GM21515 (cell line): Measurements from ENCODE around the gene MCTP2.
"Not testable (repeated sequence)": the region's sequence is repeated elsewhere in the genome, so short reads cannot be mapped to it uniquely, and the experiment has no call there.

Source experiments
- ATAC-seq: cut with Tn5 transposase; IDR thresholded peaks from one replicate; pipeline ENCODE4 v1.9.1; 2021; ENCODE audit not compliant: unreplicated experiment

Gene MCTP2

DNA sequence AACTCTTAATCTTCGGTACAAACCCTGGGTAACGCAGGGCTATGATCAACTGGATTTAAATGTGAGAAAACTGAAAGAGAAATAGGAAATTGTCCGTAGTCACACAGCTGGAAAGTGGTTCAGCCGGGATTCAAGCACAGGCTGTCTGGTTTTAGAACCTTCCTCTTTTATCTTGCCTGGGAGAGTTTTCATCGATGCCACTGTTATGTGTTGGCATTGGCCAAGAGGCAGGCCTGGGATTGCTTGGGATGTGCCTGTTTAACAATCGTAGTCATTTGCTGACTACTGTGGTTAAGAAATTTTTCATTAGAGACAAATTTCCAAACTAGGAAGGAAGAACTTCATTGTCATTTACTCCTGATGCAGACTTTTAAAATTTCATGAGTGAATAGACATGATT is 4.3 kb downstream of the MCTP2 start:
- ATAC-seq: no peak

DNA sequence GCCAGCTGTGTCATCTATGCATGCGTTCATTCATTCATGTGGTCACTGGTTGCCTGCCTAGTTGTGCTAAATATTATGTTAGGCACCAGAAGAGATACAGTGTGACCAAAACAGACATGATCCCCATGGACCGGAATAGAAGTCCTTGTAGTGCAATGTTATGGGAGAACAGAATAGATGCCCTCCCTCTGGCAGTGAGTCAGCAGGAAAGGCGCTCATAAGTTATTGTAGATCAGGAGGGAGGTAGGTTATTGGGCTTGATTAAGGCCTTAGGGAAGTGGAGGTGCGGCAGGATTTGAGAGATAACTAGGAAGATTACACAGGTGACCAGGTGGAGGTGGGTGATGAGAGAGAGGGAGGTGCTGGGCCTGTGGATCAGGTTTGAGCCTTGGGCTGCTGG is 5.2 kb downstream of the MCTP2 start:
- ATAC-seq: no peak

DNA sequence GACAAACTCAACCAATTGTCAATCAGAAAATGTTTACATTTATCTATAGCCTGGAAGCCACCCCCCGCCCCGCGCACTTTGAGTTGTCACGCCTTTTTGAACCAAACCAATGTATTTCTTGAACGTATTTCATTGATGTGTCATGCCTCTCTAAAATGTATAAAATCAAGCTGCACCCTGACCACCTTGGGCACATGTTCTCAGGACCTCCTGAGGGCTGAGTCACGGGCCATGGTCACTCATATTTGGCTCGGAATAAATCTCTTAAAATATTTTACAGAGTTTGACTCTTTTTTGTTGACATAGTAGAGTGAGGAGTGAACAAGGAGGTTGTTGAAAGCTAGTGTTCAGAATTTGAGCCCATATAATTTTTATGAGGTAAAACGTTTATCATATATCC is 6.5 kb downstream of the MCTP2 start:
- no peak for ATAC-seq

DNA sequence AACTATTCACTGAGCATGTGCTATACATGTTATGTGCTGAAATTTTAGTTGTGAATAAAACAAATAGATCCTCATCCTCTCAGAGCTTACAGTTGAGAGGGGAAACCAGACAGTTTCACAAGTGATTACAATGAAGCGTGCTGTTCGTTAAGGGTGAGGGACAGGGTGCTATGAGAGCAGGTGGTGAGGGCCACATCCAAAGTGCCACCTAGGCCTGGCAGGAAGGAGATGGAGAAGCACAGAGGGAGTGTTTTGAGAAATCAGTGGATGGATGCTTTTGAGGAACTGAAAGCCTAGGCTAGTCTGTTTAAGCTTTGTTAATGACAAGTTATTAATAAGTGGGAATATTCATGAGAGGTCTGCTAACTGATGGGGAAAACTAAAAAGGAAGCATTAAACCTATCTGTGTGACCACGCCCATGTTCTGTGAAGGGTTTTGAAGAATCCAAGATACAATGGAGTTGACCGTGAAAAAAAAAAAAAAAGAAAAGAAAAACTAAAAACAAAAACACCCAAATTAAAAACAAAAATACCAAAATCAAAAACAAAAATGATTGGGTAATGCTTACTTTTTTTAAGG is 7.3 kb downstream of the MCTP2 start:
- ATAC-seq: peak; percentile 52

DNA sequence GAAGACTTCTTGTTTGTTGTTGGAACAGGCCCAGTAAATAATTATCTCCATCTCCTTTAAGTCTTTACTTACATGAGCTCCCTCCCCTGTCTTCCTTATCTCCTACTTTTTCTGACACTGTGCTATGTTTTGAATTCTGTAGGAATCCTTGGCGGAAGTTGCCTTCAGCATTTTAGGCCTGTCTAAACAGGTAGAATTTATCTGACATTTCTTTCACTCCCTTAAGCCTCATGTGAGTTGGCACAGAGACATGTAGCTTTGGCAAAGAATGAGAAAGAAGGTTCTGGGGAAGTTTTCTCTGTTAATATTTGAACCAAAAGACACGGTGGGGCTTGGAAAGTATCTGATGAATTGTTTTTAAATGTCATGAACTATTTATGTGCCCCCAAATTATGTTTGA is 8.1 kb downstream of the MCTP2 start:
- ATAC-seq: no peak

DNA sequence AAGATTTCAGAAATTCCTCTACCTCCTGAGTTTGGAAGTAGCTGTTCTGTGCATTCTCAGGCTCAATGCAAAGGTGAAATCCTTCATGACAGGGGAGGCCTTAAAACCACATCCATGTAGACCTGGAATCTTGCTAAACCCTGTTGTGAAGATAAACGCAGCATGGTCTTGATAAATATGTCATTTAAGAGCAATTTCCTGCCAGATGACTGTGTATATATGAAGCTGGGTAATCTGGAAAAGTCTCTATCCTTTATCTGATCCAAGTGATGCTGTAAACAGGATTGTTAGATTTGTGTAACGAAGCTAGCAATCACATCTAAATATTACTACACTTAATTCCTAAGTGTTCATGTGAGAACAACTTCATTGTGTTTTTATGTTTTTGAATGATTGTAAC is 9.1 kb downstream of the MCTP2 start:
- ATAC-seq: no peak

DNA sequence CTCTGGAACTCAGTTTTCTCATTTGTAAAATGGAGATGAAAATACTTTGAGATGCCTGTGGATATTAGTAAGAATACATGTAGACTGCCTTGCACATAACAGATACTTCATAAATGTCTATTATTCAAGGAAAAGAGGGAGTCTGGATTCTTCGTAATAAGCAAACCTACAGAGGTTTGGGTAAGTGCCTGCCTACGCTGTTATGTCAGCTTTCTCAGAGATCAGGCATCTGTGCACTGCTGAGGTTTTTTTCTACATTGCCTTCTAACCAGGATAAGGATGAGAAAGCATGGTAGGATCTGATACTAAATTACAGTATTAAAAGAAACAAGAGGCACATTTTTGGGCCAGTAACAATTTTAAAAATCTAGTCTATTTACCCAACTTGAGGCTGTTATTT is 10.9 kb downstream of the MCTP2 start:
- ATAC-seq: no peak

DNA sequence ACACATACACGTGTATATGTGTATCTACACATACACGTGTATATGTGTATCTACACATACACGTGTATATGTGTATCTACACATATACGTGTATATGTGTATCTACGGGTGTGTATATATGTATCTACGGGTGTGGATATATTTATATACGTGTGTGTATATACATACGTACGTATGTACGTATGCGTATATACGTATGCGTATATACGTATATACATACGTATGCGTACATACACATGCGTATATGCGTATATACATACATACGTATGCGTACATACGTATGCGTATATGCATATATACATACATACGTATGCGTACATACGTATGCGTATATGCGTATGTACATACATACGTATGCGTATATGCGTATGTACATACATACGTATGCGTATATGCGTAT is 11.6 kb downstream of the MCTP2 start:
- ATAC-seq: not testable (repeated sequence)

DNA sequence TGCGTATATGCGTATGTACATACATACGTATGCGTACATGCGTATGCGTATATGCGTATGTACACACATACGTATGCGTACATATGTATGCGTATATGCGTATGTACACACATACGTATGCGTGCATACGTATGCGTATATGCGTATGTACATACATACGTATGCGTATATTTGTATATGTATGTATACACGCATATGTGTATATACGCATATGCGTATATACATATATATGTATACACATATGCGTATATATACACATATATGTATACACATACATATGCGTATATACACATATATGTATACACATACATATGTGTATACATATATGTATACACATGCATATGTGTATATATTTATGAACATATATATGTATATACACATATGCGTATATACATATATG is 12.1 kb downstream of the MCTP2 start:
- no peak for ATAC-seq

DNA sequence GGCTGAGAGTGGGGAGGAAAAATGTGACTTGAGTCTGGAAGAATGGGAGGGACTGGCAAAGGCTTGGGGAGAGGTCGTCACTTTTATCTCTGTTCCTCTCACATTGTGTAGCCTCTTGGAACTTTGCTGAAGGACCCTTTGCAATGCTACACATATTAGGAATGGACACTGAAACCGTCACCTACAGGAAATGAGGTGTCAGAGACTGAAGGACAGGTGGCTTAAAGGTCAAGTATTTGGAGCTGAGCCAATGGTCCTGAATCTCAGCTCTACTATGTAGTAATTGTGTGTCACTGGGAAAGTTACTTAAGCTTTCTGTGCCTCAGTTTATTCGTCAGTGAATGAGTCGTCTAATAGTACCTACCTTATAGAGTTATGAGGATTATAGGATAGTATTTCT is 14.7 kb downstream of the MCTP2 start:
- no peak for ATAC-seq

DNA sequence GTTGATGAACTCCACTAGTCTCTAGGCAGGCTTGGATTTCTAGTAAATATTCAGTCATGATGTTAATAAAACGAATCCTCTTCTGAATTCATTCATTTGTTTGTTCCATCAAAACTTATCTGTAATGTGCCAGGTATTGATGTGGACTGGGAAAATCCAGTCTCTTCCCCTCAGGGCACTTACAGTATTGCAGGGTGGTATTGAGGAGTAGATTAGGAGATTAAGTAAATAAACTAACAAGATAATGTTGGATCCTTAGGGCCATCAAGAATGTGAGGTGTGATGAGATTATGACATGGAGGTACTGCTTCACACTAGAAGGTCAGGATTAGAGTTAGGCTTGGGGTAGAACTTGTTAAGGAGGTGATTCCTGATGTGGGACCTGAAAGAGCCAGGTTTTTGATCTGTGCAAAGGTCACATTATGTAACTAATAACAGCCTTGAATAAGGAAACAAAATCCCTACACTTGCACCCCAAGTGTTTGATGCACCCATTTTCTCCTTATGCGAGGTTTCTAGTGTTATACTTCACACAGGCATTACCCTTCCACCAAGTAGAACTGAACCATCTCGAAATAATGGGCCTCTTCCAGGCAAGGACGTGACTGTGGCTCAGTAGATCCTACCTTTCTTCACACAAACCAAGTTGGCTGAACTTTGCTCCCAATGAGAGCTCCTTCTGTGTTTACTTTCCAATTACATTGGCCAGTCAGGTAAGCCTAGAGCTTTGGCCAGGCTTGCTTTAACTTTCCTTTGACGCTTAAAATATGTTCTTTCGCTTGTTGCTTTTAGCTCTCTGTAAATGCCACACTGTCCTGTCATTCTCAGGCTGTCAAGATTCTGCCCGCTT is 16.7 kb downstream of the MCTP2 start:
- no peak for ATAC-seq

DNA sequence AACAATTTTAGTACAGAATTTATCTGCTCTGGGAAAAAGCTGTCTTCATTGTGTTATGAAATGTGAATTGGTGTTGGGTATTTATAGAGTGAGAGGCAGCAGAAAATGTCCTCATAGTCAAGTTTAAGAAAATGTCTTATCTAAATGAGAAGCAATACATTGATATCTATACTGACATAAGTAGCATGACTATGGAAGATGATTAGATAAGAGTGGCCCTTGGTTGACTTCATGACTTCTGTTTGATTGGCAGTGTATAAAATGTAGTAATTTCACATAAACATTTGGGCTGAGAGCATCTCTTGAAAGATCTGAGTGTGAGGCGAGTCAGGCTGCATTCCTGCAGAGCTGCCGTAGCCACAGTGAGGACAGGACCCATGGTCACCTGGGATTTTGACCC is 19.4 kb downstream of the MCTP2 start:
- no peak for ATAC-seq

DNA sequence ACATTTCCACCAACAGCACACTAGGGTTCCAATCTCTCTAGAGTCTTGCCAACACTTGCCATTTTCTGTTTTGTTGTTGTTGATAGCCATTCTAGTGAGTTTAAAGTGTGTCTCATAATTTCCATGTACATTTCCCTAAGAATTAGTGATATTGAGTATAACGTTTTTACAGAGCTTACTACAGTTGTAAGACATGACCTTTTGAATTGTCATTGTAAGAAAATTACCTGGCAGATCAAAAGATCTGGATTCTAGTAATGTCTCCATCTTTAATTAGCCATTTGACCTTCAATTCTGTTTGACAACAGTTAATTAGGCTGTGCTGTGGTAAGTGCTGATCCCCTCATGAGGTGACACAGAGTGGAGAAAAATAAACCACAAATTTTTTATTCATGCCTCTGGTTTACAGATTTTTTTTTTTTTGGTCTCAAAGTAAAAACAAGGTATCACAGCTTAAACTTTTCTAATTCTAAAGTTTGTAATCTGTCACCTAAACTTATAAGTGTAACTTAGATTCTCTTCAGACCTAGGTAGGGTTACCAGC is 20.9 kb downstream of the MCTP2 start:
- no peak for ATAC-seq

DNA sequence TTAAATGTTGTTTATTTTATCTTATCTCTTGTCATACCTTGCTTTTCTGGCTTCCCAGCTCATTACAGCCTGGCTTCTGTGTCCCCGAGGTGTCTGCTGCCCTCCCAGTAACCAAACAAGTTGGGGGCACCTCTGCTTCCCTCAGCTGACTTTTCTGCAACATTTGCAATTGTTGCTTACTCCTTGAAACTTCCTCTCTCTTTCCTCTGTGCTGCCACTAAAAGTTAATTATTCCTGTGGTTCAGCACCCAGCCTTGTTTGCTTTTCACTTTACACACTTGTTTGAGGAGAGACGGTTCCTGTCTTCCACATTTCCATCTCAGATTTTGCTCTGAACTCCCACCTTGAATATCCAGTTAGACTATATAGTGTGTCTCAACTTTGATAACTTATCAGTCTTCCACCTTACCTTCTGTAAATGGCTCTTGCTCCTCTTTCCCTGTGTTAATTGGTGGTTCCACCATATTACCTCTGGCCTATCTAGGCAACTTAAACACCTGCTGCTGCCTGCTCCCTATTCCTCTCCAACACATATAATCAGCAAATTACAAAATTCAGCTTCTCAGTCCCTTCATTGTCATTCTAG is 21.6 kb downstream of the MCTP2 start:
- no peak for ATAC-seq

DNA sequence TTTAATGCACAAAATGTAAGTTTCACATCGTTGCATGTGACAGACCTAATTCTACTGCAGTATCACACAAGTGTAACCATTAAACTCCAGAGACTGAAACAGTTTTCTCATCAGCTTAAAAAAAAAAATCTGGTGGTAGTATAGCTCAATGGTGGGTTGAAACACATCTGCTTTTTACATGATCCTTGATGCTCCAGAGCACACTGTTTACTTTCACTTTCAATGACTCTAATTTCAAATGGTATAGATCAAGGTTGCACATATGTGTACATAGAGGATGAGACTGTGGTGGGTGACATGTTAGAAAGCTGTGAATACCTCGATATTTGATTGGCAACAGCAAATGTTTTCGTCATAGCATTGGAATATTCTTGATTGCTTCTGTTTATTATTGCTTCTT is 22.4 kb downstream of the MCTP2 start:
- ATAC-seq: peak; percentile 50

DNA sequence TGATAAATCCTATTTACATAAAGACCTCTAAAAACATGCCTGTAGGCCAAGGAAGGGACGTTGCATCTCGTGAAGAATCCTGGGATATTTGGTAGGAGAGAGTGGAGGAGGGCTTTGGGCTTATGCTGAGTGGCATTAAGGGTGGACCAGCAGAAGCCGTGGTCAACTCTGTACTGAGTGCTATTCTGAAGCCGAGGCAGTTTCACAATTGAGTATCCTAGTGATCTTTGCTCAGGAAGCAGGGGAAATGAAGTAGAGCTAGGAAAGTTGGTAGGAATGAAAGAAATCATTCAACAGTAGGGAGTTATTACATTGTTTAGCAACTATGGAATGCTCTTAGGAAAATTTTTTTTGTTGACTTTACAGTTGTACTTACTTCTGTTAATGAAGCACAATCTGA is 24.2 kb downstream of the MCTP2 start:
- no peak for ATAC-seq

DNA sequence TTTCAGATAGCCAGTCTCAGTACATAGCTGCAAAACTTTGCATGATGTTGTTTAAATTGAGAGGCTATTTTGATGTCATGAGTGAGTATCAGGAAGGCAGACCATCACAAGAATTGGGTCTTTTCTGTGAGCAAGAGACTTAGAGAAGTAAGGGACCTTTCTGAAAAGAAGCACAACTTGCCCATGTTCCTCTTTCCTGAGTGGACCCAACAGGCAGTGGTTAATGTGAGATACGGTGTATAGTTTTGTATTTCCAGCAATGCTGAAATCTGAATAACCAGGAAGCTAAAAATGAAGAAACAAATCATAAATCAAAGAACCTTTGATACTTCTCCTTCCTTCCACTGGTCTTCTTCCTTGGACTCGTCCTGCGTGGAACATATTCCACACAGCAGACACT is 25.1 kb downstream of the MCTP2 start:
- ATAC-seq: no peak

DNA sequence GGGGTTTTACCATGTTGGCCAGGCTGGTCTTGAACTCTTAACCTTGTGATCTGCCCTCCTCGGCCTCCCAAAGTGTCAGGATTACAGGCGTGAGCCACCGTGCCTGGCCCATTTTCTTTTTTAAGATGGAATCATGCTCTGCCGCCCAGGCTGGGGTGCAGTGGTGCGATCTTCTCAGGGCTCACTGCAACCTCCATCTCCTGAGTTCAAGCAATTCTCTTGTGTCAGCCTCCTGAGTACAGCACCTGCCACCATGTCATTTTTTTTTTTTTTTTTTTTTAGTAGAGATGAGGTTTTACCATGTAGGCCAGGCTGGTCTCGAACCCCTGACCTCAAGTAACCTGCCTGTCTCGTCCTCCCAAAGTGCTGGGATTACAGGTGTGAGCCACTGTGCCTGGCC is 26.4 kb downstream of the MCTP2 start:
- not testable (repeated sequence) for ATAC-seq

DNA sequence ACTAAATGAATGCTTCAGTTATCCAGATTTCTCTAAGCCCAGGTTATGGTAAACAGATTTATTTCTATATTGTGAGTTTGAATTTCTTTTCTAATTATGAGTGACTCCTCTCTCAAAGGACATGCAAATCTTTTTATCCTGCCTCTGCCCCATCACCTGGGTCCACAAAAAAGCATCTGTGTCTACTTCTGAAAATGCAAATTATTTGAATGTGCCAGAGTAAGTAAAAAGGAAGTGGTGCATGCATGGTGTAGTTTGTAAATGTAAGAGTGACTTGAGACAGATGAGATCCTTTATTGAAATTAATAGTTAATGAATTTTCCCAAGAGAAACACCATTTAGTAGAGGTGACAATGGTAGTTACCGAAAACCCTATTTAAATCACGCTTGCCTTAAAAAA is 26.9 kb downstream of the MCTP2 start:
- ATAC-seq: peak; percentile 56

DNA sequence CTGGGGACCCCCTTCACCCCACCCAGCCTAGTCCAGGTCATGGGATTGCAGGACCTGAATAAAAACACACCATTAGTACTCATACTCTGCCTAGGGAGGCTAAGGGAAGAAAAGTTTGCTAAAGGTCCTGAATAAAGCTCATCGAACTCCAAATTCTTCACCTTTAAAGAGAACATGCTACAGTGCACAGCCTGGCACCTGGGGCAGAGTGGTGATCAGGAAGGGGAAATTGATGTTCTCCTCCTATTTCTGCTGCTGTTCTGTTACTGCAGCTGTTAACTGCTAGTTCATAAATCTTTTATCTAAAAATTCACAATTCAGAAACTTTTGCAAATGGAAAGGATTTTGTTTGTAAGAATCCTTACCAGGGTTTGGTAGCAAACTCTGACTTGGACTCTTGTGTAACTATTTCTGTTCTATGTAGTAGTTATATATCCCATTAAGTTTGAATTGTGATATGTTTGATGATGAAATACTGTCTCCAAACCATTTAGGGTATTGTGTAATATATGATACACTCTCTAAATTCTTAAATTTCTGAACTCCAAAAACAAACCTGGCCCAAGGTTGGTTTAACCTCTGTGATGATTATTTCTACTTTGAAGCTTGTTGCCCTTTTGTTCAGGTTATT is 27.9 kb downstream of the MCTP2 start:
- ATAC-seq: no peak

DNA sequence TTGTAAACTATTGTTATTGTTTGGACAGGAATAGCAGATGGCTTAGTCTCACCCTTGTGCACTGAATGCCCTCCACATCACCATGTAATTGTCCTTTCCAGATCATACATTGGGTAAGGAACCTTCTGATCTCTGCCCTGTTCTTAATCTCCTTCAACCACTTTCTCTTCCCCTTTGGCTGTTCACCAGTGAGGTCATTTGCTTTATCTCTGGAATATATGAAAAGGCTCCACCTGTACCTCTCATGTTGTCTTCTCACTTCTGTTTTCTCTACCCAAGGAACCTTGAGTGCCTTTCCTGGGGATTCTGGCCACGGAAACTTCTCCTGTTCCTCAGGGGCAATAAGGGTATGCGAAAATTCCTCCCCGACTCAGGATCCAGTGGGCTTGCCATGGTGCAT is 28.5 kb downstream of the MCTP2 start:
- ATAC-seq: no peak

DNA sequence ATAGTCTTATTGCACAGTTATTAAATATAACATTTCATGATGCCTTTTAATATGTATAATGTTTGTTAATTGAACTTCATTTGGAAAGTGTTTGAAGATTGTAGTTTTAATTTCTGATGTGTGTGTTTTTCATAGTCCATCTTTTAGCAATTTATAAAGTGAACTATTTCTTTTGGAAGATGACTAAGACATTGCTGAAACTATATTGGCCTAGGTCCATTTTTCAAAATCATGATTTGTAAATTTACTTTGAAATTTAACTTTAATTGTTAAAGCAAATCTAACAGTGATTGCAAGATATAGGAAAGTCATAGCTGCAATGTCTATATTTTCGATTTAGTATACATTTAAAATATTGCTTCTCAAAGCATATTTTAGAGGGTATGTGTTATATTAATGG is 30.8 kb downstream of the MCTP2 start:
- no peak for ATAC-seq
